HG02870 (cell line): Measurements from ENCODE around the gene ATP4B.

Source experiments
- ATAC-seq: cut with Tn5 transposase; IDR thresholded peaks from one replicate; pipeline ENCODE4 v1.9.1; 2021; ENCODE audit warnings: mild to moderate bottlenecking, moderate library complexity; ENCODE audit not compliant: unreplicated experiment

Gene ATP4B

DNA sequence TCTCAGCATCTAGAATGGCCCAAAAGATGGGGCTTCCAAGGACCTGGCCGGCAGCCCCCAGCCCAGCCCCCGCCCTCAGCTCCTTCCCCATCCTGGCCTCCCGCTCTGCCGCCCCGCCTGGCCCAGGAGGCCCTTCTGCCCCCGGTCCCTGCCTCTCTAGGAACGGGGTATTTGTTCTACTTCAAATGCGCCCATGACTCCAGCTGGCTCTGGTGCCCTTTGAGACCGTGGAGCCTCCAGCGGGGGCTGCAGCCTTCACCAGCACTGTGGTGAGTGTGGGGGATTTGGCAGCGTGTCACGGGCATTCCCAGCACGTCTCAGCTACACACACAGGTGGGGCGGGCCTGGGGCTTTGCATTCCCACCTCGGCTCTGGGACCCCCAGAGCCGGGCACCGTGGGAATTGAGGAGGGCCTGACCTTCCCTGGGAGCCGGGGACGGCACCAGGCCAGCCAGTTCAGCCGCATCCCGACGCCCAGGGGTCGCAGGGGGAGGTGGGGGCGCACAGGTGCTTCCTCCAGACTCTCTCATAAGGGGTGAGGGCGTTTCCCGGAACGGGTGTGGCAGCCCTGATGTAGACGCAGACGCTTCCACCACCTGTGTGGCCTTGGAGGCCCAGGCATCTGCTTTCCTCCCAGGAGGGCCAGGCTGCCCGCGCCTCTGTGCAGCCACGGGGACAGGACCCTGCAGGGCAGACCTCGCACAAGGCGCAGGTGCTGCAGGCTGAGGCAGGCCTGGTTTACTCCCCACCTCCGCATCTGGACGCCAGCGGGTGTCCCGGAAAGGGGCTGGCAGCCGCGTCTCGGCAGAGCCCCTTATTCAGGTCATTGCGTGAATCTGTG, 947 bp downstream of the ATP4B start:
- ATAC-seq = no peak

DNA sequence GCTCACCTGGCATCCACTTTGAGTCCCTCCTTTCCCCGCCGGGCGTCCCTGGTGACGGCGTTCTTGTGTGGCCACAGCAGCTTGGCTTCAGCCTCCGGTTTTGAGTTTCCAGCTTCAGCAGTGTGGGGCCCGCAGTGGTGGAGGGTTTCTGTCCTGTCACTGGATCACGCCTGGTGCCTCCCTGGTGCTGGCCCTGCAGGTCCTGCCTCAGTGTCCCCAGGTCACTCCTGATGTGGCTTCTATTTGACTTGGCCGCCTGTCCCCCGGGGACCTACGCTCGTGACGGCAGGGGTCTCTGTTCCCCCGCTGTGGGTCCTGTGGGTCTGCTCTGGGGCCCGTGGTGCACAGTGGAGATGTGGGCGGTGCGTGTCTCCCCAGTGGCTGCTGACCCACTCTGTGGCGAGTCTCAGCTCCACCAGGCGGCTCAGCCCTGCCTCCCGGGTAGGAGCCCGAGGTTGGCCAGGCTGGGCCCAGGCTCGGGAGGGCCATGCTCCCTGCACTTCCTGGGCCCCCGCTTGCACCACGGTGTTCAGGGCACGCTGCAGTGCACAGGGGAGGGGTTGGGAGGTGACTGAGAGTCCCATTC, 1.9 kb downstream of the ATP4B start:
- no peak for ATAC-seq

DNA sequence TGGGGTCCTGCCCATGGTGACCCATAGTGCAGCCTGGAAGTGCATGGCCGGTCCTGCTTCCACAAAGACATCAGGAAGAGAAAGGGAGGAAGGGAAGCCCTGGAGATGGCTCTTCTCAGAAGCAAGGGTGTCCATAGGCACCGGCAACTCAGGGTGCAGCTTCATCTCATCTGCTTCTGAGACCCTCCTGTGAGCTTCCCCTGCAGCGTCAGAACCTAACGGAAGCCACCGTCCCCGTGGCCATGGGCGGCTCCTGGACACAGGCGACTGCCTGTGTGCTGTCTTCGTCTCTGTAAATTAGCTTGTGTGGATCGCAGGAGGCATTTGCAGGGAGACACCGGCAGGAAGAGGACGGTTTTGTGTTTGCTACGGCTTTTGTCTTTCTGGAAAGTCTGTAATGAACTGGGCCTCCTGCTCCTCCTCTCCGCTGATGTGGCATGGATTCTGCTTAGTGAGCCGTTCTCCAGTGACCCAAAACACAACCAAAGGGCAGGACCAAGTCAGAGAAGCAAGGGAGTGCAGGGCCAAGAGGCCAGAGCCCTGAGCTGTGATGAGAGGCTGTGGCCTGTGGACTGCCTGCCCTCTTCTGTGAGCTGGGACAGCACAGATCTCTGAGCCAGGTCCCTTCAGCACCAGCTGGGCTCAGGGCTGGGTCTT, 2.5 kb downstream of the ATP4B start:
- no peak for ATAC-seq

DNA sequence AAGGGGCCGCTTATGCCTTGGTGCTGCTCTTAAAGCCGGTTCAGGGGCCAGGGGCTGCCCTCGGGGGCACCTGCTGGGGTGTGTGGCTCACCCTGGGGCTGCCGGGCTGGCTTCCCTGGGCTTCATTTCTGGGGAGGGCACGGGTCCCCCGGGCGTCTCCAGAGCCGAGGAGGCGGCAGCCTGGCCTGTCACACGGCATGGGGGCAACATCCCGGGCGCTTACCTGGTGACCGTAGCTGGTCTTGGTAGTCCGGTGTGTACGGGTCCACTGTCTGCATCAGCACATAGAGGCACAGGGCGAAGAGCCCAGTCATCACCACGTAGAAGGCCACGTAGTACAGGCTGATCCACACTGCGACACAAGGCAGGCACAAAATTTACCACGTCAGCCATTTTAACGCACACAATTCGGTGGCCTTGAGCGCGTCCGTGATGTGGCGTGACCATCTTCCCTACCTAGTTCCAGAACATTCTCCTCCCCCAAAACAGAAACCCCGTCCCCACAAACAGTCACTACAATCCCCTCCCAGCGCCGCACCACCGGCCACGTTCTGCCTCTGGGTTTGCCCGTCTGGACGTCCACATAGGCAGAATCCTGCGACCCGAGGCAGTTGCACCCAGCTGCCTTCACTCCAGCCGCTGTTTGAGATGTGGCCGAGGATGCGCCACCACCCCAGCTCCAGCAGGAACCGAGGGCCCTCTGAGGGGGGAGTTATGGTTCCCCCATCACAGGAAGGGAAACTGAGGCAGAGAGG, 3.2 kb downstream of the ATP4B start:
- no peak for ATAC-seq

DNA sequence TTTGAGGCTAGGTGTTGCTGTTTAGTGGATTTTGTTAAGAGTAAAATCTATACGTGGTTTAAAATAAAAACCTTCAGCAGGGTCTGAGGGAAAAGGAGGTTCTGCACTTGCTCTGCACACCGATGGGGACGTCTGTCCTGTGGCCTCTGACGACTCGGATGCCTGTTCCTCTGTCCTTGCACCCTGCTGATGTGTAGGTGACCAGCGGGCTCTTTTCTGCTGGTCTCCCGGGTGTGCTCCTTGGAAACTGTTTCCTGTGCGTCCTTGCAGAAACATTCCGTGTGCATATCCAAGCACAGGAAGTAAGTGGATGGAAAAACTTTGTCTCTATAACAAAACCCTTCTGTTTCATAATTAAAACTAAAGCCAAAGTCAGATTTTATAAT, 3.8 kb downstream of the ATP4B start:
- ATAC-seq = no peak

DNA sequence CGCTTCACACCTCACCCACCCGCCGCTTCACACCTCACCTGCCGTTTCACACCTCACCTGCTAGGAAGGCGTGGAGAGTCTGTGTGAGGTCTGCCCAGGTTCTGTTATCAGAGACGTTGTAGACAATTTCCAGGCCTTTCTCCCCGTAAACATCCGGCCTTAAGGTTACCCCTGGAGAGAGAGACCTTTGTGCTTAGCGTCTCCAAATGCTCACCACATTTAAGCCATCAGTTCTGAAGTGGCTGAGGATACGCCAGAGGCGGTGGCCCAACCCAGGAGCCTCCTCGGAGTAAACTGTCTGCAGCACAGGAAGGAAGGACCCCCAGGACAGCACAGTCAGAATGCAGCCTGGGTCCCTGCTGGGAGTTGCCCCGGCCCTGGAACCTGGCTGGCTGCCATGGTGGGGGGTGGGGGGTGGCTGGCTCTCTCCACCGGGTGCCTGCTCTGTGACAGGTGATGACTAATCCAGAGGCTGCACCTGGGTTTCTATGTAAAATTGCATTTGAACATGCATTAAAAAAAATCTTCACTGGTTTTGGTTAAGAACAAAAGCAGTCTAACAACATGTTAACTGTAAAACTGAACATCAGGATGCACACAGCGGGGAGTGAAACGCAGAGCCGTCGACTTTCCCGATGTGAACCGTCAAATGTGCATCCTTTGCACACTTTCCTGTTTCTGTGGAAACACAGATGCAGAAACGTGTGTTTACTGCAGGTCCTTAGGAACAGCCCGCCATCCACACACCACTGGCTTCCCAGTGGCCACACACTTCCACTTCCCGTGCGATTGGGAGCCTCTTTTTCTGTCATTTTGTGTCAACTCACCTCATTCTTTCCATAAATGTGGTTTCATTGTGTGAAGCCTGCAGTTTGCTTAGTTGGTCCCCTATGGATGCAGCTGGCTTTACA, 4.5 kb downstream of the ATP4B start:
- ATAC-seq = no peak

DNA sequence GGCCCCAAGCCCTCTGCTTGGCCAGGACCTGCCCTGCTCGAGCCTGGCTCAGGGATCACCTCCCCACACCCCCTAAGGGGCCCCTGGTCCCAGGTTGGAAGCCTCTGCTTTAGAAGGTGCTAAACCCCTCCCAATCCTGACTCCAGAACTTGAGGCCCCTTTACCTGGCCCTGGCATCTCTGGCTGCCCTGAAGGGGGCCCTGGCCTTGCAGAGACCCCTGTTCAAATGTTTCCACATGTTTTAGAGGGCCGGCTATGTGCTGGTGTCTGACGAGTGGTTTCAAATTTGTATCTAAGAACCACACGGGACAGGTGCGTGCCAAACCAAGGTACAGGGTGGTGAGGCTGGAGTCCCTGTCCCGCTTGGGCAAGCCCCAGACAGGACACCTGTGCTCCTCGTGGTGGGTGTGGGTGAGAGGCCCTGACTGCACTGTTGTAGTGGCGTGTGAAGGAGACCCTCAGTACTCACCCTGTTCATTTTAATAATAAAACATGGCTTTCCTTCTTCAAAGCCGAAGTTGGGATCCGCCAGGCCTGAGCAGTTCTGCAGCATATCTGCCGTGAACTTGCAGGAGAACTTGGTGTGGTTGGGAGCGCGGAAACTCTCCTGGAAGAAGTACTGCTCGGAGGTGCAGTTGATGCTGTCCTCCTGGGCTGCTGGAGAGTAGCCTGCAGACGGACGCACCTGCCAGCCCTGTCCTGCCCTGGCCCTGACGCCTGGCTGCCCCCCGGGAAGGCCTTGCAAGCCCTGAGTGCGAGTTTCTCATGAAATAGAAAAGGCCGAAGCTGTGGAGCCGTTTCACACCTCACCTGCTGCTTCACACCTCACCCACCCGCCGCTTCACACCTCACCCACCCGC, 5.4 kb downstream of the ATP4B start:
- no peak for ATAC-seq

DNA sequence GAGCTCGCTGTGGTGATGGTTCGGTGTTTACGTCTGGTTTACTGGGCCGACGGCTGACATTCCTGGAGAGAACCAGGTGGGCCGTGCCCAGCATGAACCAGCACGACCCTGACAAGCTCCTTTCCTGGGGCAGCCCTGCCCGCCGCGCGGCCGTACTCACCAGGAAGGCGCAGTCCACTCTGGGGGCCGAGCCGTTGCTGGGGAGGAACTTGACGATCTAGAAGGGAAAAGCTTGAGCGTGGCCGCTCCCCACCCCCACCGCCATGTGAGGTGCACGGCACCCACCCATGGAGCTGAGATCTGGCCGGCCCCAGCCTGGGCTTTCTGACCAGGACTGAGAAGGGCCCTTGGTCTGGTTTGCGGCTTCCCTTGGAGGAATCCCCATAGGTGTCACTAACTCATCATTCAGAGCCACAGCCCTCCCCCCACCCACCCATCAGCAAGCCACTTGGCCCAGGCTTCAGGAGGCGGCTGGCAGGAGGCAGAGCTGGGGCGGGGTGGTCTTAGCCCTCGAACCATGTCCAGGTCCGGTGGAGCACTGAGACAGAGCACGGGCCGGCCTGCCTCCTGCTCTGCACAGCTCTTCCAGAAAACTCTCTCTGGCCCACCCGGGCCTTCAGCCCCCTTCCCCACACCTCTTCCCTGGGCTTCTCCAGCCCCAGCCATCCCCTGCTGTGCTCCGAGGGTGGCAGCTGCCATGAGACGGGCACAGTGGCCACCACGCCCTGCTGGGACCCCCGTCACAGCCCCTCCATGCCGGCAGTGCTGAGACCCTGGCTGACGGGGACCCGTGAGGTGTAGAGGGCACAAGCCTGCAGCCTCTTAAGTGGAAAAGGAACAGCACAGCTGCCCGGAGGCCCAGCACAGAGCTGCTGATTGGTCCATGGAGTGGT, 6.2 kb downstream of the ATP4B start:
- ATAC-seq = no peak

DNA sequence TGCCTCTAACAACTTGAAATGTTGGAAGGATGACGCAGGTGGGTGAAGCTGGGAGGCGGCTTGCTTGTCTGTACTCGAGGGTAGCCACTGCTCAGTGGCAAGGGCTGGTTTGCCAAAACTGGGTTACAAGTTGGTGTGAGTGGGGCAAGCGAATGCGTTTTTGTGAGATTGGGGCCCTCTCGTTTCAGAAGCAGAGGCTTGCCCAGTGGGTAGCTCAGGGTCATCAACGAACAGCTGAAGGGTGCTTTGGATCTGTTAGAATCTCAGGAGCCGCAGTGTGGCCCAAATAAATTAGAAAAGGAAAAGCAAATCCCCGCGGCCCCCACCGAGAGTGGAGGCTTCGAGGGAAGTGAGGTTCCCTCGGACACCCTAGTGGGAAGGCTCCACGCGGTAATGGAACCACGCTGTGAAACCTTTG, 7.3 kb downstream of the ATP4B start:
- no peak for ATAC-seq

DNA sequence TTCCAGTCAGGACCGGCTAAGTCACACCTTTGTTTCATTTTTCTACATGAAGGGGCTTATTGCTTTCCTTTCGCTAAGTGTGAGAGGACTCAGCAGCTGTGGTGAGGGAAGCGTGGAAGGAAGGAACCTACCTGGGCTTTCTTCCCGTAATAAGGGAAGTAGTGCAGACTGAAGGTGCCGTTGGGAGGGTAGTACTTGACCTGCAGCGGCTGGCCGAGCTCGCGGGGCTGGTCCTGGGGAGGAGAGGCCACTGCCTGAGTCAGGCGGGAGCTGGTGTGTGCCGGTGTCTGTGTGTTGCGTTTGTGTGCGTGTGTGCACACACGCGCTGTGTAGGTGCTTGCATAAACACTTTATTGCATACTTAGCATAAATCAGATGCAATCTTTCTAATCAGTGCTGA, 7.7 kb downstream of the ATP4B start:
- ATAC-seq = no peak

DNA sequence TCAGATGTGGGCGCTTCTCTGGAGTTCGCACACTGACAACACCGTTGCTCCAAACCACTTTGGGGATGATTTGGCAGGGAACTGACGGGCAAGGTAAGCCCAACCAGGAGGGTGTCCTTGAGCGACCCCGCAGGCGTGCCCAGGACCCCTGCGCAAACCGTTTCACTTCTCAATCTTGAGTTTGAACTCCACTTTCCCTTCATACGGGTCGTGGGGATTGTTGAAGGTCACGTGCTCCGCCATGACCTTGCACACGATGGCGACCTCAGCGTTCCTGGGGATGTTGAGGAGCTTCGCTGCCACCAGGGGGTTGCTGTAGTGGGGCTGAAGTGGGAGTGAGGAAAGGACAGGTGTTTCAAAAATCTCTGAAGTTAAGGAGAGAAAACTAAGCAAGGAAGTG, 8.8 kb downstream of the ATP4B start:
- no peak for ATAC-seq

DNA sequence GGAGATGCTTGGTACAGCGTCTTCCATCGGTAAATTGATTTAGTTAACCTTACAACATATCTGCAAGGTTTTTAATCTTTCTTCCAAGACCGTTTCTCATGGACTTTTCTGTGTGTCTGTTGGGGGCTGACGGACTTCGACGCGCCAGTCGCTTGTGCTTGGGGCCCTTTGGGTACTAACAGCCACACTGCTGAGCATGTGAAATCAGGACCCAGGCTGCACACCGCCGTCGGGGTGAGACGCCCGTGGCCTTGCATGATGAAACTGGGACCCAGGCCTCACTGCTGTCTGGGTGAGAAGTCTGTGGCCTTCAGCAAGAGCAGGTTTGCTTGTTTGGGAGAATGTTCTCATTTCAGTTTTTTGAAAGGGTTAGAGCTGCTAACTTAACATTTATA, 9.8 kb downstream of the ATP4B start:
- no peak for ATAC-seq

DNA sequence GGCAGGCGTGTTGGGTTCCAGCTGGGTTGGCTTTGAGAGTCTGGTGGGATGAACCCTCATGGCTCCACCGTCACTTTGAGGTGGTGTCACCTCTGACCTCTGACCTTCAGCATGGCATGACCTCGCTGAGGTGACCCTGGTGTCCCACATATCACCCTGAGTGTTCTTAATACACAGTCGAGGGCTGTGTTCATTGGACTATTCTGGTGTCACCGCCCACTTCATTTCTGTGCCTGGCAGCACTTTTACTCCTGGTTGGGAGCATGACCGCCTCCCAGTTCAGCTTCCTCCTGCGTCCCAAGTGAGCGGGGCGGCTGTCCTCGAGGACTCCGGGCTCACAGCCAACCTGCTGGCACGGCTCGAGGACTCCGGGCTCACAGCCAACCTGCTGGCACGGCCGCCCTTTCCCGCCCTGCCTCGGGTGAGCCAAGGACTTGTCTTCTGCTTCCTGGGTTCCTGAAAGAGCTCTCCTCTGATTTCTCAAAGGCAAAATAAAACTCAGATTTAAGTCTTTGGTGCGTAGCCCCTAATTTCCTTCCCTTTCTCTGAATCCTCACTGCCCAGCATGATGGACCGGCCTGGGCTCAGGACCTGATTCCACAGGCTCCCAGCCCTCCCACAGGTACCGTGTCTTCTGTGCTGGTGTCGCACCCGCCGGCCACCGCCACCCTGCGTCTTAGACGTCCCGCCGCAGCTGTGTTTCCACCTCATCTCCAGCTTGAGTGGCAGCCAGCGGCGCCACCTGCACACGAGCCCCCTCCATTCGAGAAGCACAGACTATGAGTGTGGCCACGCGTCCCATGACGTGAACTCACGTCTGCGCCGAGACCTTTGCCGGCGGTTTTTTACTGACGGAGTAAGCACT, 10.4 kb downstream of the ATP4B start:
- ATAC-seq = no peak

DNA sequence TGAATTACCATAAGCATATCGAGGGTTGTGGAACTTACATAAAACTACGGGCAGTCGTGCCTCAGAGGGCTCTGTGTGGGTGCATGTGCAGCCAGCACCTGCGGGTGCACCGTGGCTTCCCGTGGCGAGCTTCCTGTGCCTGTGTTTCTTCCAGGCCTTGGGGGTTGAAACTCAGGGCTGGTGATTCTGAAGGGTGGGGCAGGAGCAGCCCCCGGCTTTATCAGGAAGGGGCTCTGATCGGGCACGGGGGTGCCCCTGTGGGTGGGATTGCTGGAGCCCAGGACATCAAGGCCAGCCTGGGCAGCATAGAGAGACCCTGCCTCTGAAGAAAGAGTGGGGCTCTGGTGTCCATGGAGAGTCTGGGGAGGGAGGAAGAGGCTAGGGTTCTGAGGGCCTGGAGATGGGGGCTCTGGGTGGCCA, 11.1 kb downstream of the ATP4B start:
- no peak for ATAC-seq

DNA sequence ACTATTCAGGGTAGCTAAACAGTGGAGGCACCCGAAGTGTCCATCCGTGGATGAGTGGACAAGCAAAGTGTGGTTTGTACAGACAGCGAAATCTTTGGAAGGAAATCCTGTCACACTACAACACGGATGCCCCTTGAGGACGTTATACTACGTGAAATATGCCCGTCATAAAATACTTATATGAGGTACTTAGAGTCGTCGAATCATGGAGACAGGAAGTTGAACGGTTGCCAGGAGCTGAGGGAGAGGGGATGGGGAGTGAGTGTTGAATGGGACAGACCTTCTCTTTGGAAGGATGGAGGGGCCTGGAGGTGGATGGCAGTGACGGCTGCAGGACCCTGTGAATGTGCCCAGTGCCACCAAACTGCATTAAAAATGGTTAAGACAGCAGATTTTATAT, 11.6 kb downstream of the ATP4B start:
- ATAC-seq = no peak

DNA sequence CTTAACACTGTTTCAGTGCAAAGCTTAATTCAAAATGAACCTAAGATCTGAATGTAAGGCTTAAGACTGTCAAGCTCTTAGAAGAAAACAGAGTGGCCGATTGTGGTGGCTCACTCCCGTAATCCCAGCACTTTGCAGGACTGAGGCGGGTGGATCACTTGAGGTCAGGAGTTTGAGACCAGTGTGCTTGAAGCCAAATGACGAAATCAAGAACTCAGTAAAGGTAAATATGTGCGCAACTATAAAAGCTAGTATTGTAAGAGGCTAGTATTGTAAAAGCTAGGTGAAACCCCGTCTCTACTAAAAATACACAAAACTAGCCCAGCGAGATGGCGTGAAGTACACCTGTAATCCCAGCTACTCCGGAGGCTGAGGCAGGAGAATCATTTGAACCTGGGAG, 12.7 kb downstream of the ATP4B start:
- ATAC-seq = no peak

DNA sequence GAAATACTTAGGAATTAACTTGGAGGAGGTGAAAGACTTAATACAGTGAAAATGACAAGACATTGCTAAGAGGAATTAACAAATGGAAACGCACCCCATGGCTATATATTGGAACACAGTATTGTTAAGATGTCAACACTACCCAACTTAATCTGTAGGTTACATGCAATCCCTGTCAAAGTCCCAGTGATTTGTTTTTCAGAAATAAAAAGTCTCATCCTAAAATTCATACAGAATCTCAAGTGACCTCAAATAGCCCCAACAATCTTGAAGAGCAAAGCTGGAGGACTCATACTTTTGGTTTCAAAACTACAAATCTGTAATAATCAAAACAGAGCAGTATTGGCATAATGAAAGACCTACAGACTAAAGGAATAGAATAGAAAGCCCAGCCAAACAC, 13.2 kb downstream of the ATP4B start:
- no peak for ATAC-seq

DNA sequence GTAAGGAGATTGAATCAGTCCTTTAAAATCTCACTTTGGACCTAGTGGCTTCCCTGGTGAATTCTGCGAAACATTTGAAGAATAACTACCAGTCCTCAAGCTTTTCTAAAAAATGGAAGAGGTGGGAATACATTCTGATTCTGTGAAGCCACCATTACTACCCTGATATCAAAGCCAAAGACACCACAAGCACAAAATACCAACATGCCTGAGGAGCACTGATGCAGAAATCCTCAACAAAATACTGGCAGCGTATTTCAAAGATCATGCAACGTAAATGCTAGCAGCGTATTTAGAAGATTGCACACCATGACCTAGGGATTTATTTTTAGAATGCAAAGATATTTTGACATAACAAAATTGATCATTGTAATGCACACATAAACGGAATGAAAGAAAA, 14.4 kb downstream of the ATP4B start:
- no peak for ATAC-seq
